GM19240 (cell line): ENCODE results near the gene SVOPL.

Experiments
- DNase-seq: peaks from one replicate; pipeline ENCODE4 v3.0.0; 2011; ENCODE audit warnings: low spot score; ENCODE audit not compliant: insufficient read length

The SVOPL gene

DNA sequence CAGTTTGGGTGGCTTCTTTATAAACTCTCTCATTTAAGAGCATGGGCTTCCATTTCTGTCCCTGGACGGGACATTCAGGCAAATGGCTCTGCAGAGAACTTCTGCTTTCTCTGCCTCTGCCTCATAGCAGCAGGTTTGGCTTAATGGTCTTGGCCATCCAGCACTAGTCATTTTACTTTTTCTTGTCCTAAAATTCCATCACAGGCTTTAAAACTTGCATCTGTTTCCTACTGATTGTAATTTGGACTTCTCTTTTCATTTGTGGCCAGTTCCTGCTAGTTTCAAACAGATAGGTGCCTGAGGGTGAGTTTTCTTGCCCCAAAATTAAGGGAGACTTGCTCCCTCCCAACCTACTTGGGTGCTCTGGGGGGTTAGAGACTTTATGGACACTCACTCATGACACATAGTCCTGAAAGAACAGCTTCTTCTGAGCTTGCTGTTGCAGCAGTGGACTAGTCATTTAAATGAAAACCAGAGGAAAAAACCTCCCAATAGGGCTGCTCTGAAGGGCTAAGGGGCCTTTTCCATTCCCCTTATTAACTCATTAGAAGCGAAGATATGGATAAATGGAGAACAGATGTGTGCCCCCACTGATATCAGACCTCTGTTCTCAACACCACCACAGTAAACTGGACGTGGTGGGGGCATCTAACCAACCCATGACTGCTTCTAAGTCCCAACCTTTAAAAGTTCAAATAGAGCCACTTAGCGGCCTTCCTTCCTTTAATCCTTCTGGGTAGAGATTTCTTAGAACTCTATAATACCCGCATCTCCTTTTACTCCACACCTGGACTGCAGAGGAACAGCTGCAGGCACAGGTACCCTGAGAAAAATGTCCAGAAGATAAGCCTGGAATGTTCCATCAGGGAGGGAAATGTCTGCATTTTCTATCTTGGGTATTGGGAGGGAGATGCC lies 38.8 kb downstream of the SVOPL start:
- DNase-seq: no peak

DNA sequence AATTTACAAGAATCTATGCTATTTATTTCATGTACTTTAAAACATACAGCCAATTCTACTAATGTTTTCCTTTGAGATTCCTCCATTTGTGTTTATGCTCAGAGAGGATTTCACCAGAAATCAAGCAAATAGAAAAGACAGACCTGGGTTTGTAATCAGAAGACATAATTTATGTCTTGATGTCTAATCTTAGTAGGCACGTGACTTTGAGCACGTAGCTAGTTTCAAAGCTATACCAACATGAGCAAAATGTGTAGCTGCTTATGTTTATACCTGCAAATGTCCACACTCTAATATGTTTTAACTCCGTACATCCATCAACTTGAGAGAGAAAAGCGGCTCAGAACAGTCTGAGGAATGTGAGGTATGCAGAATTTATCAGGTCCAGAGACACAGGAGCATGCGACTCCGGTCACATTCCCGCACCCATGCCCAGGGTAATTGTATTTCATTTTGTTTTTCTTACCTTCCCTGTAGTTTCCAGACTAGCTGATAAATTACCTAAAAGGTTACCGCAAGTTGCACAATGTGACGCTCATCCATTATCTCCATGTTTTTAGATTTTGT lies 40.0 kb downstream of the SVOPL start:
- no peak for DNase-seq

DNA sequence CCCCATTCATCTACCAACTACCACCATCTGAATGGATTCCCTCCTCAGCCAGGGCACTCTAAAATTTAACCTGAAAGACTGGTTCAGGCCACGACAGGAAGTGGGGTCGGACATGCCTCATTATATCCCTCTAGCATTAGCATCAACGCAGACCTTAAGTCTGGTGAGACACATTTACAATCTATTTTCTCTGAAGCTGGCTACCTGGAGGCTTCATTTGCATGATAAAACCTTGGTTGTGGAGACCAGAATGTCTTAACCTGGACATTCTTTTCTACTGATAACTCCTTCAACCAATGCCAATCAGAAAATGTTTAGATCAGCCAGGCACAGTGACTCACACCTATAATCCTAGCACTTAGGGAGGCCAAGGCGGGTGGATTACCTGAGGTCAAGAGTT lies 42.3 kb downstream of the SVOPL start:
- no peak for DNase-seq

DNA sequence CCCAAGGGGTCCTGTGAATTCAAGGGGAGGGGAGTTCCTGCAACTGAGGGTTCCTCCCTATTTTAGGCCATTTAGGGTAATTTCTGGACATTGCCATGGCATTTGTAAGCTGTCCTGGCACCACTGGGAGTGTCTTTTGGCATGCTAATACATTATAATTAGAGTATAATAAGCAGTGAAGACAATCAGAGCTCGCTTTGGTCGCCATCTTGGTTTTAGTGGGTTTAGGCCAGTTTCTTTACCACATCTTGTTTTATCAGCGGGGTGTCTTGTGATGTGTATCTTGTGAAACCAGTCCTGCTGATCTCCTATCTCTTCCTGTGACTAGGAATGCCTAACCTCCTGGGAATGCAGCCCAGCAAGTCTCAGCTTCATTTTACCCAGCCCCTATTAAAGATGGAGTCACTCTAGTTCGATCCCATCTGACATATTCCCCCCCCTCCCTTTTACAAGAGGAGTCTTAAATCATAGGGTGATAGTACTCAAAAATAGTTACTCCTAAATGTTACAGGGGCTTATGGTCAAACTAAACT lies 43.2 kb downstream of the SVOPL start:
- no peak for DNase-seq

DNA sequence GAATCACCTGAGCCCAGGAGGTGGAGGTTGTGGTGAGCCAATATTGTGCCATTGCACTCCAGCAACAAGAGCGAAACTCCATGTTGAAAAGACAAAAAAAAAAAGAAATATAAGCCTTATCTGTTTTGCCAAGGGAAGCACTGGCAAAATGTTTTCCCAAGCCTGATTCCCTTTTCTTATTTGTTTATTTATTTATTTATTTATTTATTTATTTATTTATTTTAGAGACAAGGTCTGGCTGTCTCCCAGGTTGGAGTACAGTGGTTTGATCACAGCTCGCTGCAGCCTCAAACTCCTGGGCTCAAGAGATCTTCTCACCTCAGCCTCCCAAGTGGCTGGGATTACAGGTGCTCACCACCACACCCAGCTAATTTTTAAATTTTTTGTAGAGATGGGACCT lies 44.2 kb downstream of the SVOPL start:
- no peak for DNase-seq

DNA sequence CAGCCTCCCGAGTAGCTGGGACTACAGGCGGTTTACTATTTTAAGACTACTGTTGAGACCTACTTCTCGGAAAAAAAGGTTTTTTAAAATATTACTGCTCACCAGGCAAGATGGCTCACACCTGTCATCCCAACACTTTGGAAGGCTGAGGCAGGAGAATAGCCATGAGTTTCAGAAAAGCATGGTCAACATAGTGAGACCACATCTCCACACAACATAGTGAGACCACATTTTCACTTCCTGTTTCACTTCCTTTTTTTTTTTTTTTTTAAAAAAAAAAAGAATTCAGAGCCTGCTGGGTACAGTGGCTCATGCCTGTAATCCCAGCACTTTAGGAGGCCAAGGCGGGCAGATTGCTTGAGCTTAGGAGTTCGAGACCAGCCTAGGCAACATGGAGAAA lies 46.5 kb downstream of the SVOPL start:
- DNase-seq: no peak

DNA sequence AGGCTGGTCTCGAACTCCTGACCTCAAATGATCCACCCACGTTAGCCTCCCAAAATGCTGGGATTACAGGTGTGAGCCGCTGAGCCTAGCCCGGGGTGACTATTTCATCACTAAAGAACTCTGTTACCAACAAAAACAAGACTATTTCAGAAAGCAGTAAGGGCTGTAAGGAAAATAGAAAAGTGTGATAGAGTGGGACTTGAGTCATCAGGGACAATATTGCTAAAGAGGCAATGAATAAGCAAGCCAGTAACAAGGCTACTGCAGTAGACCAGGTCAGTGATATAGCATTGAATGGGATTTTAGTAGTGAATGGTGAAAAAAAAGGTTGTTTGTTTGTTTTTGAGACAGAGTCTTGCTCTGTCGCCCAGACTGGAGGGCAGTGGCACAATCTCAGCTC lies 51.7 kb downstream of the SVOPL start:
- DNase-seq: no peak

DNA sequence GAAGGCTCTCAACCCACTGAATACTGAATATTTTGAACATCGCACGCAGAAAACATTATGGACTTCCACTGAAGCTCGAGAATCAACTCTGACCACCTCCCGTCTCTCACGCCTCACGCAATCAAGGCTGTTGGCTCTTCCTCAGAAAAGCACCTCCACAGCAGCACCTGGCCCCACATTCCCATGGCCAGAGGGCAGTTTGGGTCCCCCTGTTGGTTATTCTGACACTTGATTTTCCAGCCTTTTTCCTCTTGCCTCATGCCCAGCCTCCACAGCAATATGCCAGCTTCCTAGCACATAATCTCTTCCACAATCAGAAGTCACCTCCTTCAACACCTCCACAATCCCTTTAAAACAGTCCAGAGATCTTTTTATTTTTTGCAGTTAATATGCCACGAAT lies 55.9 kb downstream of the SVOPL start:
- DNase-seq: no peak

DNA sequence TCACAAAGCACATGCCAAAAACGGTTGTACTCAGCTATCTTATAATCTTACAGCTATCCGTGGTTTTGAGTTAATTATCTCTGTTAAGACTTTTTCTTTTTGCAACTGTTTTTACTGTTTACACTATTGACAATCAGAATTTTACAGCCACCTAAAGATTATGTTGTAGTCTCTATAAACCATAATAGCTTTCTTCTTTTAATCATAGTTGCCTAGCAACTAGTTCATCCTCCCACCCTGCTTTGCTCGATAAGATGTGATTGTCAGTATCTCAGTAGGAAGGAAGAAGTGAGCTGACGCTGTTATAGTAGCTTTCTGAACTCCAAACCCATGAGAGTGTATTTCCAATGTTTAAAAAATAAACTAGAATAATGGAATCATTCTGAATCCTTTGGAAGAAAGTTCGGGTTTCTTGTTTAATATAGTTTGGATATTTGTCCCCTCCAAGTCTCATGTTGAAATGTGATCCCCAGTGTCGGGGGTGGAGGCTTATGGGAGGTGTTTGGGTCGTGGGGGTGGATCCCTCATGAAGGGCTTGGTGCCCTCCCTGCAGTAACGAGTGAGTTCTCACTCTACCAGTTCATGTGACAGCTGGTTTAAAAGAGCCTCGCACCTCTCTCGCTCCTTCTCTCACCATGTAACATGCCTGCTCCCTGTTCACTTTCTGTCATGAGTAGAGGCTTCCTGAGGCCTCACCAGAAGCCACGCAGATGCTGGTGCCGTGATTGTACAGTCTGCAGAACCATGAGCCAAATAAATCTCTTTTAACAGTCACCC lies 68.1 kb downstream of the SVOPL start:
- no peak for DNase-seq

DNA sequence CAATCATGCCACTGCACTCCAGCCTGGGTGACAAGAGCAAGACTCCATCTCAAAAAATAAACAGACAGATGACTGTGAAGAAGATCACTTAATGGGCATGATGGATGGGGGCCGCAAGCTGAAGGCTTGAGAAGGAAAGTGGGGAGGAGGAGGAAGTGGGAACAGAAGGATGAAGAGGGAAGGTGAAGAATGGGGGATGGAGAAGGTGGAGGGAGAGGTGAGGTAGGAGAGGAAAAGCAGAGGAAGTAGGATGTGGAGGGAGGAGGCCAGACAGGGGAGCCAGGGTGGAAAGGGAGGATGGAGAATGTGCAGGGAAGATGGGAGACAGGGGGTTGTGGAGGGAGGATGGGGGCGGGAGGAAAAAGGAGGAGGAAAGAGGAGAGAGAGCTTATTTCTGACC lies 68.8 kb downstream of the SVOPL start:
- no peak for DNase-seq

DNA sequence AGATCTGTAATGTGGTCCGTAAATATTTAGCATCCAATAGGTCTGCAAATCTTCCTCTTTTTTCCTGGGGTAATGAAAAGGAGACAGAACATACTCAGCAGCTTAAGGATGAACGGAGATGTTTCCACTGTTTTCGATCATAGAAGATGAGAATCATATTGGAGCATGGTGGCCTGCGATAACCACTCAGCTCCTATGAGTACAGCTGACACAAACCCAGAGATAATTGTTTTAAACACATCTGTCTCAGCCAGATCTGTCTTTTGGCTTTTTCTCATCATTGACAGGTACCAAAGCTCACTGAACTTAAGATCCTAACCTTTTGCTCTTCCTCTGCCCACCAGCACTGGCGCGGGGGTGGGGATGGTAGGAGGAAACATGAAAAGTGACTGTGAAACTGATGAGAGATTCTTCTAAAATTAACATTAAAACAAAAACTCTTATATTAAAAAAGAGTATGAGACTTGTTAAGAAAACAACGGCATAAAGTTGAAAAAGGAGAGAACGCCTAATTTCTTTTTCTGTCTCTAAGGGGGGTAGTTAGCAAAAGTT lies 71.0 kb downstream of the SVOPL start:
- DNase-seq: no peak

DNA sequence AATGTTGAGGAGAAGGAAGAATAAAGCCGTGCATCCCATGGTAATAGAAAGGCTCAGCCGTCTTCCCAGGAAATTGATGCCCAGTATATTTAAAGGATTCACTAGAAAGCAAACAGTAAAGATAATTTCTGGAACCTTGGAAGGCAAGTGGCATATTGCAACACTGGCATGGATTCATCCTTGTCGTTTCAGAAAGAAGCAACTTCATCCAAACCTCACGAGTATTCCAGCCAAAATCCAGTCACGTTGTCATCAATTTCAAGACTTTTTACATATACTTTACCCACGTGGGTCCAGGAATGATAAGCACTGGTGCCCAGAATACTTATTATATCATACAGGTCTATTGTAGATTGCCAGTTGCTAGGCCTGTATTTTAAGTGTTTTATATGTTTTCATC lies 73.8 kb downstream of the SVOPL start:
- no peak for DNase-seq

DNA sequence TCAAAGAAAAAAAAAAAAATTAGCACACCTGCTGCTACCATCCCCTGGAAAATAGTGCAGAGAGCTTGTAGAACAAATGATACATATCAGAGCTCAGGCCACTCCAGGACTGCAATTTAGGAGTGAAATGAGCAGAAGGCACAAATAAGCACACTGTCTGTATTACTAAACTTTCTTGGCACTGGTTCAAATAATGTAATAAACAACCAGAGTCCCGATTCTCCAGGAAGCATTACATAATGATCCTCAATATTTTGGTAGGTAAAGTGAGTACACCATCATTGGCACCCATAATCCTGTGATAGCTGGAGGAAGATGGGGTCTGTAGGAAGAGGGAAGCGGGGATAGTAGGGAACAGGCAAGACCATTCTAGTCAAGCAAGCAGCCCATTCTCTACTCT lies 74.3 kb downstream of the SVOPL start:
- no peak for DNase-seq

DNA sequence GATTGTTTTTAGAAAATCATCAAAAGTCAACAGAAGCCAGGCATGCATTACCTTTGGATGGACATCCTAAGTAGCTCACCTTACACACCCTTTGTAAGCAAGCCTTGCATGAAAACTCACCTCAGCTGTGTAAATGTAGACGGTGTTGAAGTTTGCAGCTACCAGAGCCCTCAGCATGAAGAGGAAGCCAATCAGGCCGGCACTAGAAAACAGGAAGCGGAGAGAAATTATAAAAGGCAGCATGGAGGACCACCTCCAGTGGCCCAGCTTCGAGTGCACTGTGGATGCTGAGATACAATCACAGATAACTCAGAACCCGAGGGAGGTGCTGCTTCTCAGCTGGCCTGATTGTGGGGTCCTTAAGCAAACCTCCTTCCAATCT lies 75.3 kb downstream of the SVOPL start:
- DNase-seq: no peak

DNA sequence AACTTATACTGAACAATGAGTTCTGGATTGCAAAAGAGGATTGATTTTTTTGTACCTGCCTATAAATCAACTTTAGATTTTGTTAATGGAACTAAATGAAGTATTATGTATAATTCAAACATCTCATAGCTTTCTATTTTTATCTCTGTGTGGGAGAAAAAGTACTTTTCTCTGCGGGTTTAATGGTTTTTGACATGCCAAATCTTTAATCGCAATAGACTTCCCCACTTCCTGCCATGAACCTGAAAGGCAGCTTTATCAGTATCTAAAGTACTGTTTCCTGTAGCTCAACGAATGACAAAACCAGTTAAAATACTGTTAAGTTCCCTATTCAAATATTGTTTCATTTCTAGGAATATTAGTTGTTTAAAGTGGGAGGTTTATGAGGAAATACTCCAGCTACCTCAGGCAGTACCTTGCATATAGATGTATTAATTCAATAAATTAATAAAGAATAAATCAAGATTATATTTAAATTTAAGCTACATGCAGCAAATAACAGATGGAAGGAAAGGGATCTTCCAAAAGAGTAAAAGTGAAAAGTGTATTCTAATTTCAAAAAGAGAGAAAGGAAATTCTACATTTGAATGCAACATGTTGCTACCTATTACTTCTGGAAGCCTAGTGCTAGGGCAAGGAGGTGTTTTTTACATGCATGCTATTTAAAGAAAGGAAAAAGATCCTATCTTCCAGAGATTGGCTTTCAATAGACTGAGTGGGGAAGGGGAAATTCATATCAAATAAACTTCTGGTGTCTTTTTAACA lies 75.9 kb downstream of the SVOPL start:
- DNase-seq: no peak

DNA sequence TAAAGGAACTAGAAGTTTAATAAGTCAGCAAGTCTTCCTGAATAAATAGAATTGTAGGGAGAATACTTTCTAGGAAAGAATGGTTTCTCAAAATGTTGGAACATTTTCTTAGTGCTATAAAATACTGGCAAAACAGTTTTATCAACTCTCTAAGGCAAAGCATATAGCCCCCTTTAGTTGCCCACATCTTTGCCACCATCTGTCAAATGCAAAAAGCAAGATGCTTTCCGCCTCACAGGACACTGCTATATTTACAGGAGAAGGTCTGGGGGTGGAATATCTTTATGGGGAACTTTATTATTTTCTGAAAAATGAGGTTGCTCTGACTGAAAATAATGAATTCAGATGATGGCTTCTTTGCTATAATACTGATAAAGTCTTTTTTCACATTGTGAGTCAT lies 78.3 kb downstream of the SVOPL start:
- no peak for DNase-seq

DNA sequence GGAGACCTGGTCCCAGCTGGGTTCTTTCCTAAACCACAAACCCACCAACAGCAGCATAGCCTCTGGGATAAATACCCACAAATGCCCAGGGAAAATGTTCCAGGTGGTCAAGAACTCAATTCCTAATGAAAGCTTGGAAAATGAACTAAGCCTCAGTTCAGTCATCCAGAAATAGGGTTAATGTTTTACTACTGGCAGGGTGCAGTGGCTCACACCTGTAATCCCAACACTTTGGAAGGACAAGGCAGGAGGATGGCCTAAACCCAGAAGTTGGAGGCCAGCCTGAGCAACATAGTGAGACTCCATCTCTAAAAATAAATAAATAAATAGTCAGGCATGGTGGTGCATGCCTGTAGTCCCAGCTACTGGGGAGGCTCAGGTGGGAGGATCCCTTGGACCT lies 82.2 kb downstream of the SVOPL start:
- DNase-seq: no peak

DNA sequence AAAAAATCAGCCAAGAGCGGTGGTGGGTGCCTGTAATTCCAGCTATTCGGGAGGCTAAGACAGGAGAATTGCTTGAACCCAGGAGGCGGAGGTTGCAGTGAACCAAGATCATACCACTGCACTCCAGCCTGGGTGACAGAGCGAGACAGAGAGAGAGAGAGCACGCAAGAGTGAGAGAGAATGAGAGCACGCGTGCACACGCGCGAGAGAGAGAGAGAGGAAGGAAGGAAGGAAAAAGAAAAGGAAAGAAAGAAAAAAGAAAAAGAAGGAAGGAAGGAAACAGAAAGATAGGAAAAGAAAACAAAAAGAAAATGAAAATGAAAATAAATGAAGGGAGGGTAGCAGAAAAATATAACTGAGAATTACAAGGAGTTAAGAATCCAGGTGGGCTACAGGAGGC lies 82.7 kb downstream of the SVOPL start:
- DNase-seq: no peak

DNA sequence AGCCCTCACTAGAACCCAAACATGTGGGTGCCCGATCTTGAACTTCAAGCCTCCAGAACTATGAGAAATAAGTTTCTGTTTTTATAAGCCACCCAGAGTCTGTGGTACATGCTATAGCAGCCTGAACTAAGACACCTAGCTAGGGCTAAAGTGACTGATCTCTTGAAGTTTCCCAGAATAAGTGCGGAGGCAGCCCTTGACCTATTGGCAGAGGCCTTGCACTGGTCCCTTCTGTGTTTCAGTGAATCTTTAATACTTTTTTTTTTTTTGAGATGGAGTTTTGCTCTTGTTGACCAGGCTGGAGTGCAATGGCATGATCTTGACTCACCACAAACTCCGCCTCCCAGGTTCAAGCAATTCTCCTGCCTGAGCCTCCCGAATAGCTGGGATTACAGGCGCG lies 85.1 kb downstream of the SVOPL start:
- DNase-seq: no peak

DNA sequence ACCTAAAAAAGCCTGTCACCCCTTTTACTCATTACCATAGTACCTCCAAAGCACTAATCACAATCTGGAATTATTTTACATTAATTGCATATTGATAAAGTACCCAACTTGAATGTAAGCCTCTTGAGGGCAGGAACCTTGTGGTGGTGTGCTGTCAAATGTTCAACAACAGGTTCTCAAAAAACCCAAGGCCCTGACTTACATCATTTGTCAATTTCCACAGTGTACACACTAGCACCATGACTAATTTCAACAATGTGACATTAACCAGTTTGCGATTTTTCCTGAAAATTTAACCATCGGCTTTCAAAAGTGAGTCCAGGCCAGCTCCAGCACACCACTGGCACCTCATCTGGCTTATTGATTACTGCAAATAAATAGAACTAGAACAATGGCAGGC lies 87.5 kb downstream of the SVOPL start:
- no peak for DNase-seq

DNA sequence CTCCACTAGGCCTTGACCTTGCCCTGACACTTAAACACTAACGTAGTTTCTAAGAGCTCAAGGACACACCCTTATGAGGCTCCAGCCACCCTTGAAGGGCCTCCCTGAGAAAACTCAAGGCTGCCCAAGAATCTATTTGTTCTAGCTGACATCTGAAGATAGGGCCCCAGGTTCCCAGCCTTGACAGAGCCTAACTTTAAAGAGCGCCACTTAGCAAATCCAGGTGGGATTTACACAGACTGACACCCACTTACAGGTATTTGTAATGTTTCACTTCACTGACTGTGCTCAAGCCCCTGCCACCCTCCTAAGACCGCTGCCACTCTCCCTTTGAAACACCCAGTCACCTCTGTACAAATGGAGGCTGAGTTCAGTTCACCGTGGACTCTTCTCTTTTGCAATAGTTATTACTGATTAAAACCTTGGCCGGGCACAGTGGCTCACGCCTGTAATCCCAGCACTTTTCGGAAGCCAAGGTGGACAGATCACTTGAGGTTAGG lies 90.4 kb downstream of the SVOPL start:
- DNase-seq: no peak
